ENCODE data around the gene TRMT2A.

DNA sequence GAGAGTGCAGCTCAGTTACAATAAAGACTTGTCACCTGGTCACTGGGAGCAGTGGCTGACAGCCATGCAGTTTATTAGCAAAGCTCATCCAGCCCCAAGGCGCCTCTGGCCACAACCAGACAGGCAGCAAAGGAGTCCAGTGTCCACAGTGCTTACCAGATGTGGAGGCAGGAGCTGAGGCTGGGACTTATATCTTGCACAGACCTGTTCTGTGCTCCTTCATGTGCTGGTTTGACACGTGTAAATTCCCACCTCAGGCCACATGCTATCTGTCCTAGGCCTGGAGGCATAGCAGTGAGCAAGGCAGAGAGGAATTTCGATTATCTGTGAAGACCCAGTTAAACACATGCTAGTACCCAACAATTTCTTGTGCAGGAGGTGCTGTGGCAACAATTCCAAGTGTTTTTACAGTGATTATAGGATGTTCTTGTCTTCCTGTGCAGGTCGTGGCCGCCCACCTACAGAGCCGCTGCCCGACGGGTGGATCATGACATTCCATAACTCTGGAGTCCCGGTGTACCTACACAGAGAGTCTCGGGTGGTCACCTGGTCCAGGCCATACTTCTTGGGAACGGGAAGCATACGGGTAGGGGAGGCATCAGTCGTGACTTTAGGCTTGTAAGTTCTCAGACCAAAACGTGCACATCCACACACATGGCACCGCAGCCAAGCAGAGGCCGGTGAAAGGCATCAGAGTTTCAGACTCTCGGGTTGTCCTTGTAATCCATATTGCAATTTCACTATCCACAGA, 27.6 kb downstream of the TRMT2A start:
- TF ChIP-seq POLR2AphosphoS5 (IDR thresholded peaks at IDR 0.05) (no peak), CTCF (IDR thresholded peaks at IDR 0.05) (no peak)
